Type B pancreatic cell (in vitro differentiated cells): ENCODE measurements around the gene TOM1L2. TPM values are rescaled to one million over a fixed set of nuclear protein-coding genes. Genes with fewer than 3 reads are reported as not detected.
"Not testable (repeated sequence)": the region's sequence is repeated elsewhere in the genome, so short reads cannot be mapped to it uniquely, and the experiment has no call there.

Experiments used
- DNase-seq: peaks from one replicate; pipeline ENCODE4 v3.0.0; 2021; ENCODE audit warnings: mixed read lengths; ENCODE audit not compliant: unreplicated experiment; ENCODE audit errors: extremely low spot score
- H3K27ac Mint-ChIP-seq: 2 replicates; pipeline ENCODE4 v1.8.0; 2021; ENCODE audit warnings: mild to moderate bottlenecking, mixed read lengths
- H3K27me3 Mint-ChIP-seq: 2 replicates; pipeline ENCODE4 v1.8.0; 2021; ENCODE audit warnings: mixed read lengths
- H3K36me3 Mint-ChIP-seq: 2 replicates; pipeline ENCODE4 v1.8.0; 2021; ENCODE audit warnings: mixed read lengths
- H3K4me1 Mint-ChIP-seq: one replicate; pipeline ENCODE4 v1.8.0; 2021; ENCODE audit warnings: mixed read lengths; ENCODE audit not compliant: unreplicated experiment
- H3K4me3 Mint-ChIP-seq: 2 replicates; pipeline ENCODE4 v1.8.0; 2021; ENCODE audit warnings: mild to moderate bottlenecking, mixed read lengths
- H3K9me3 Mint-ChIP-seq: 2 replicates; pipeline ENCODE4 v1.8.0; 2021; ENCODE audit warnings: mixed read lengths
- CTCF ChIP-seq: fragments of 200-600 bp; sonication (generic); conservative IDR thresholded peaks from 2 replicates; pipeline ENCODE4 v1.5.0; 2021; ENCODE audit warnings: antibody characterized with exemption, mild to moderate bottlenecking
- total RNA-seq: library from RNA; stranded (reverse); gene quantifications from 2 replicates; pipeline ENCODE4 v1.2.1, GENCODE V29; 2021; ENCODE audit warnings: low replicate concordance

Gene TOM1L2
- total RNA-seq, 1 donor from 2014 or later = 62.5 TPM

GRCh38 chr17:17808706-17809432 lies 163.3 kb downstream of the TOM1L2 start:
- no peaks in the 10 kb centered on the region for H3K27me3 Mint-ChIP-seq
- peak overlapping the region; percentile 87 for H3K27ac Mint-ChIP-seq
- H3K9me3 Mint-ChIP-seq = no peaks in the 10 kb centered on the region
- H3K36me3 Mint-ChIP-seq = peaks cover 18% of the 10 kb centered on the region
- peak overlapping the region; percentile 70 for H3K4me3 Mint-ChIP-seq
- TF ChIP-seq CTCF = no peak
- peaks cover 29% of the 10 kb centered on the region for H3K4me1 Mint-ChIP-seq
- no peak for DNase-seq

GRCh38 chr17:17808200-17808599 lies 164.0 kb downstream of the TOM1L2 start:
- Mint-ChIP-seq H3K36me3 (peaks cover 21% of the 10 kb centered on the region), H3K27ac (peak overlapping the region; percentile 68), H3K4me1 (peaks cover 32% of the 10 kb centered on the region)
- not testable (repeated sequence) for H3K4me3 Mint-ChIP-seq, H3K27me3 Mint-ChIP-seq, H3K9me3 Mint-ChIP-seq, DNase-seq

GRCh38 chr17:17807440-17807839 lies 164.8 kb downstream of the TOM1L2 start:
- no peak for DNase-seq
- Mint-ChIP-seq H3K4me3 (no peak overlapping the region), H3K4me1 (peaks cover 32% of the 10 kb centered on the region), H3K27me3 (no peaks in the 10 kb centered on the region), H3K36me3 (peaks cover 21% of the 10 kb centered on the region), H3K9me3 (no peaks in the 10 kb centered on the region), H3K27ac (peak overlapping the region; percentile 68)
- TF ChIP-seq CTCF = no peak

- no peaks in the 10 kb centered on the region for H3K27me3 Mint-ChIP-seq
- peaks cover 21% of the 10 kb centered on the region for H3K36me3 Mint-ChIP-seq
- no peak for TF ChIP-seq CTCF
- H3K4me1 Mint-ChIP-seq = peaks cover 26% of the 10 kb centered on the region
- DNase-seq = no peak
- no peaks in the 10 kb centered on the region for H3K9me3 Mint-ChIP-seq
- peak overlapping the region; percentile 86 for H3K27ac Mint-ChIP-seq
- H3K4me3 Mint-ChIP-seq = peak overlapping the region; percentile 75
Observed at GRCh38 chr17:17806611-17807274, 165.5 kb downstream of the TOM1L2 start.

GRCh38 chr17:17806035-17806434 lies 166.2 kb downstream of the TOM1L2 start:
- H3K4me3 Mint-ChIP-seq = peak overlapping the region; percentile 24
- peaks cover 19% of the 10 kb centered on the region for H3K4me1 Mint-ChIP-seq
- TF ChIP-seq CTCF = no peak
- H3K27me3 Mint-ChIP-seq = no peaks in the 10 kb centered on the region
- H3K9me3 Mint-ChIP-seq = no peaks in the 10 kb centered on the region
- no peak for DNase-seq
- peak overlapping the region; percentile 76 for H3K27ac Mint-ChIP-seq
- H3K36me3 Mint-ChIP-seq = peaks cover 21% of the 10 kb centered on the region

- Mint-ChIP-seq H3K27me3 (no peaks in the 10 kb centered on the region), H3K4me1 (peaks cover 18% of the 10 kb centered on the region), H3K4me3 (peak overlapping the region; percentile 24), H3K36me3 (peaks cover 21% of the 10 kb centered on the region), H3K27ac (peak overlapping the region; percentile 76), H3K9me3 (no peaks in the 10 kb centered on the region)
- TF ChIP-seq CTCF = no peak
- no peak for DNase-seq
Observed at GRCh38 chr17:17805575-17805974, 166.6 kb downstream of the TOM1L2 start.
